ENCODE results near the gene CXCL5. TPM values are rescaled to one million over a fixed set of nuclear protein-coding genes. Genes with fewer than 3 reads are reported as not detected.
"Not testable (repeated sequence)": the region's sequence is repeated elsewhere in the genome, so short reads cannot be mapped to it uniquely, and the experiment has no call there.

CXCL5 gene
- polyA plus RNA-seq, 4 donors: 0.10 to 0.81 (median 0.14) TPM

DNA sequence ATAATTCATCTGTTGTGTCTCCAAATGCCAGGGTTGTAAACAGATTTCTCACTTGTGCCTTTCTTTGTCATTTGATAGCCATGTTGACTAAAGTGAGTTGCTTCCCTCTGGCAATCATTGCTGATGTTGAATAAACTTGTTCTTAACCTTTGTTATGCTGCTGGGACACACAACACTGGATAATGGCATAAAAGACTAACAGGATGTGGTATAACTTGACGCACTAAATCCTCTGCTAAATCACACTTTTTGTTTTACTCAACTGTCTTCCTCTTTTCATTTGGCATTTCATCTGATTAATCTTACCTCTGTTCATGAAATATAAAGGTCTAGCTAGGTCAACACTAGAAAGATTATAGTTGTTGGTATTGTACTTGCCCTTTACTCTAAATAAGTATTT lies 17.6 kb upstream of the CXCL5 start:
- no peak for DNase-seq (ENCODE audit: low read depth in 4 of 4, low spot score in 3 of 4)

DNA sequence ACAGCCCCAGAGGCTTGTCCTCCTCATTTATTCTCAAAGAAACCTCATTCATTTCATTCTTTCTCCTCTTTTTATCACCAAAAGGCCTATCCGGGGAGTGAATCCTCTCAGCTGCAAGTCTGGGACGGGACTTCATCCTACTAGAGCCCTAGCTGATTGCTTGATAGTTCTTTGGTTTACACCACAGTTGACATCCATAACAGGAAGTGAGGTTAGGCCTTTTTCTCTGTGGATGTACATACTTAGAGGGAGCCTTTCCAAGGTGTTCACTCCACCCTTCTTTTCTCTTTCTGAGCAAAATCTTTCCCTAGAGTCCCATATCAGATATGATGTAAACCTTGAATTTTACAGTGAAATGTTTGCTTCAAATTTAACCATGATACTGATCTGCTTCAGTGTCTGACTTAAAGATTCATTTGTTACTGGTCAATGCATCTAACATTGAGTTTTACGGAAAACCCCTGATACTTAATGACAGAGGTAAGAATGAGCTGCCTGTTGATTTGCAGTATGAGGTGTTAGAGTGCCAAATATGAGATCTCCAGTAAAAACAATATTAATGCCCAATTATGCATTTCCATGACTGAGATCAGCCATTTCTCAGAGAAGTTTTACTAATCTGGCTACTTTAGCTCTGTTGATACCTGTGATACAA lies 16.8 kb upstream of the CXCL5 start:
- DNase-seq (ENCODE audit: low read depth in 4 of 4, low spot score in 3 of 4): no peak

DNA sequence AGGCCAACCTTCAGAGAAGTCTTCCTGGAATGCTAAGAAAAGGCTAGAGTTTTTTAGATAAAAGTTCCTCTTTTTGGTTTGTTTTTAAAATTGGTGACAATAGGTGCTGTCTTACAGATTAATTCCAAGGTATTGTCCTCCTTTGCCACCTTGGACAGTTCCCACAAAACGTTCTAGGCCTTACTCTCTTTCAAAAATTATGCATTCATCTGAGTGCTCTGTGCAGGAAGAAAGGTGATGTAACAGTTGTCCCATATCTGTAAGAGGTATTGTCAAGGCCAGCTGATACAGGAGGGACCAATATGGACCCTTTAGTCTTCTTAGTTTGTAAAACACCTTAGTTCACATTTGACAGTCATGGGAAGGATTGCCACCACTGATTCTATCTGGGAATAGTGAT lies 15.9 kb upstream of the CXCL5 start:
- DNase-seq (ENCODE audit: low read depth in 4 of 4, low spot score in 3 of 4): no peak

DNA sequence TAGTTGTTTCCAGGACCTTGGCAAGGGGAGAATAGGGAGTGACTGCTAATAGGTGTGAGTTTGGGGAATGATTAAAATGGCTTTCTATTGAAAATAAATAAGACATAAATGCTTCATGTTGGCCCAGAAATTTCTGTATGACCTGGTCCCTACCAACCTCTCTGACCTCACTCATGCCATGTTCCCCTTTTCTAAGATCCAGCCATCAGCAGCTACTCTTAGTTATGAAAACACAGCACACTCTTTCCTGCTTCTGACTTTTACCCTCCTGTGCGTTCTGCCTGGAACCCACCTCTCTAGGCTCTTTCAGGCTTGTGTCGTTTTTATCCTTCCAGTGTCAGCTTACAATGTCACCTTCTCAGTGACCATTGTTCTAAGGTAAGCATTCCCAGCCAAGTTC lies 14.8 kb upstream of the CXCL5 start:
- no peak for DNase-seq (ENCODE audit: low read depth in 4 of 4, low spot score in 3 of 4)

DNA sequence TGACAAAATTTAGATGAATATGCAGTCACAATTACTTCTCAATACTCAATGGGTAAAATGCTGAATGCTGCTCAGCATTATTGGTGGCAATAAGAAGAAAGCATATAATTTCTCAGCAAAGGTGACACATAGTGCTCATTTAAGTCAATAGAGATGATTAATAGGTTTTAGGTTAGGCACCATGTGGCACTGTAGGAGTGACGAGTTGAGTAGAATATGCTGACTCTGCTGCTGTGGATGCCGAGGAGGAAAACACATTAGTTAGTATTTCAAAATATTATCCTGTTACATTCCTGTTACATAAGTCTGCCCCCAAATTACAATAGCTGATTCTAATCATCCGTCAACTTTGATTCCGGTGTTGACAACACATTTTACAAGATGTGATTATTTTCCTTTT lies 13.7 kb upstream of the CXCL5 start:
- no peak for DNase-seq (ENCODE audit: low read depth in 4 of 4, low spot score in 3 of 4)

DNA sequence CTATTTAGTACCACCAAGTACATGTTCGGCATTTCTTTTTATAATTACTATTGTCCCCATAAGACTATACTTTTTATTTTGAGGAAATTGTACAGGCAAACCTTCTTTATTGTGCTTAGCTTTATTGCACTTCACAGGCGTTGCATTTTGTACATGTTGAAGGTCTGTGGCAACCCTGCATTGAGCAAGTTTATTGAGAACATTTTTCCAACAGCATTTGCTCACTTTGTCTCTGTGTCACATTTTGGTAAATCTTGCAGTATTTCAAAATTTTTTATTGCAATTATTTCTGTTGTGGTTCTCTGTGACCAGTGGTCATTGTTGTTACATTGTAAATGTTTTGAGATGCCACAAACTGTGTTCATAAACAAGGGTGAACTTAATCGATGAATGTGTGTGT lies 10.8 kb upstream of the CXCL5 start:
- no peak for DNase-seq (ENCODE audit: low read depth in 4 of 4, low spot score in 3 of 4)

DNA sequence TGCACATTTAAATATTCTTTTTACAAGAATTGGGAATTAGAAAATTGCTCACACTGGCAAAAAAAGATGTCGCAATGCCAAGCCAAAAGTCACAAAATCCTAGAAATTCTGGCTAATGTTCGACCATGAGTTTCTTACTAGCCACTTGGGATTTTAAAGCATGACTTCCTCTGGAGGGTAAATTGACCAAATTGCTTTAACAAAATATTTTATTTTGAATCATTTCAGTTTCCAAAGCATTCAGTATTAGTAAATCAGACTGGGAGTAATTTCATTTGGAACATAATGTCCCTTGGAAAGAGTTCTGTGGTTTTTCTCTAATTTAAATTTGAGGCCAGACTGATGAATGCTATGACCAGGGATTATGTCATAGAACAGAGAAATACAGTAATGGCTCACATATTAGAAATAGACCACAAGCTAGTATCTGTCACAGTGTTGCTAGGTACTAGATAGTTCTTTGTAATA lies 7.6 kb upstream of the CXCL5 start:
- DNase-seq (ENCODE audit: low read depth in 4 of 4, low spot score in 3 of 4): no peak

DNA sequence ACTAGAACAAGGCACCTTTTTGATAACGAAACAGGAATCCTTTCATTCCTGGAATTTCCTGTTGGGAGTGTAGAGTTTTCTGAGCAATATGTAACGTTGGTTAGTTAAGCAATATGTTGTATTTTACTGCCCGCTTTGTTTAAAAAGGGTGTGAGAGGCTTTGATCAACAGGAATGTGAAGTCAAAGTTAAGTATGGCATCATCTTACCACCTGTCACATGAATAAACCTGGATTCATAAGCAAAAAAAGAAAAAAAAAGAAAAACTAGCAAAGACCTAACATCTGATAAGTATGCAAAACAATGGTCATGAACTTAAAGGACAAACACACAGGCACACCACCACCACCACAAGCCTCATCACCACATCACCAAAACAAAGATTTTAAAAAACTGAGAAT lies 7.1 kb upstream of the CXCL5 start:
- no peak for DNase-seq (ENCODE audit: low read depth in 4 of 4, low spot score in 3 of 4)

DNA sequence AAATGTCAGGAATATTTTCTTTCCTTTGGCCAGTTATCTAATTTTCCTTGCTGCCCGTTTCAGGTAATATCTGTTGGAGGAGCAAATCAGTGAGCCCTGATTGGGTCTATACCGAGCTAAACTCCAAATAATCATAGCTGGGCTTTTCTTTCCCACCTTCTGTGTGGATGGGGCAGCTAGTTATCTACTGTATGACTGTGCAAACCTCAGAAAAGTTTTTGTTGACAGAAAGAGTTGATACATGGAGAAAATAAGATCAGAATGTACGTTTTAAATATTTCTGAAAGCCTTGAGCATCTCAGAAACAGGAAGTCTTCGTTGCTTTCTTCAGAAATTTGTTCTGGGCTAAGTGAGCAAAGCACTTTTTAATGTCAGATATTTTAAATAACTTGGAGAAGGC lies 6.2 kb upstream of the CXCL5 start:
- no peak for DNase-seq (ENCODE audit: low read depth in 4 of 4, low spot score in 3 of 4)

DNA sequence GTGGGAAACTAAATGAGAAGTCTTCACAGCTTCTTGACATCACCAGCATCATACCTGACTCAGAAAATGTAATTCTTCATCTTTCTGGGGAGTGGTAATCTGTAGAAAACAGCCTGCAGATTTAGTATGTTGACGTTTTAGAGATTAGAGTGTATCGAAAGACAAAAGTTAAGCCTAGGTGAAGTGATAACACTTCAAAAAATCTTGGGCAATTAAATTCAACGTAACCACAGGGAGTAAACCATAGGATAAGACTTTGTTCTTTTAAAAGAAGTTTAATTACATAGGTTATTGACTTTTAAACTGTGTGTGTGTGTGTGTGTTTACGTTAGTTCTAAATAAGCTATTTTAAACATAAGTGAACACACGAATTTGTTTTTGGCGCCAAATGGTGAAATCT lies 1.8 kb upstream of the CXCL5 start:
- no peak for DNase-seq (ENCODE audit: low read depth in 4 of 4, low spot score in 3 of 4)

DNA sequence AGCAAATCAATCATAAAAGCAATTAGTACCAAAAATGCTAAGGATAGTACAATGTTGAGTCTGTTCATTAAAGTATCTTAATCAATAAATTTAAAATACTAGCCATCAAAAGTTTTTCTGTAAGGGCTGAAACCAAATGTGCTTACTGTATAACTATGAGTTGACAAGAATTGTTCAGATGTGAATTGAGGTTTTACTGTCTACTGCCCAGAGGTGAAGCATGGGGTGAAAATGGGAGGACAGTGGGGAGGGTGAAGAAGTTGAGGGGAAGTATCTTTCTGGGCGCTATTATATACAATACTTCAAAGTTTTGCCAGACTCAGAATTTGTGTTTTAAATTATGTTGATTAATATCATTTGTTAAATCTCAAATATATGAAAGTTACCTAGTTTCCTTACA lies 6.4 kb downstream of the CXCL5 start:
- no peak for DNase-seq (ENCODE audit: low read depth in 4 of 4, low spot score in 3 of 4)

DNA sequence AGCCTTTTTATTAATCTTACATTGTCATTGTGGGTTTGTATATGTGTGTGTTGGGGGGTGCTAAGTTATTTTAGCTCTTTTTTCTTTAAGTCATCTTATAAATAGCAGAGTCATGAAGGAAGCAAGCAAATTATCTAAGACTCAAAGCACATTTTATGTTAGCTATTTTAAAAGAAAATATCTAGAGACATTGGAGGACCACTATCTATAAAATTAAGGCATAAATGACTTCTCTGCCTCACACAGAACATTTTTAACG lies 6.8 kb downstream of the CXCL5 start:
- no peak for DNase-seq (ENCODE audit: low read depth in 4 of 4, low spot score in 3 of 4)

DNA sequence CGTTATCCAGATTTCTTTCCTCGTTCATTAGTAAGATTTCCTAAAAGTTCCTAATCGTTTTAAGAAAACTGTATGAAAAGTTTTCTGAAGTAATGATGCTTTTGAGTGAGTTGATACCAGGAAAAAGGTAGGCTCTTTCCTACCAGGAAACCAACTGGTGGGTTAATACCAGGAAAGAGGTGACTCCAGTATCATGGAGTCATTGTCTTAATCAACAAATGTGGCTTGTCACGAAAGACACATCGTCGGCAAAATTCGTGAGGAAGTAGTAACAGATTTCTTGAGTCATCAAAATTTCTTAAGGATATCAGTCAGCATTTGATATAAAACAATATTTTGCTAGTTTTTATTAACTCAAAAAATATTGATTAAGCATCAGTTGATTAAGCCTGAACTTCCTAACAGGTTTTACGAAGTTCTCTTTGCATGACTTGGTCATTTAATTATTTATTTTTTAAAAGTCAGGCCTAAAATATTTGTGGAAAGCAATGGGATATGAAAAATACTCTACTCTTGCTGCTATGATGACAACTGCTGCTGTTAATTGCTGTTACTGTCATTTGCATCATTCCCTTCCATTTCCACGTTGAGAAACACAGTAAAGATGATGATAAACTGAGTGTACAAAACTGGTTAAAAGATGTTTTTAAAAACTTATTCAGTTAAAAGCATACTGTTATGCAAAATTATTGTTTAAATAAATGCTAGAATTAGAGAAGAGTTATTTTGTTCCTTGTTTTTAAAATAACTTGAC lies 7.3 kb downstream of the CXCL5 start:
- no peak for DNase-seq (ENCODE audit: low read depth in 4 of 4, low spot score in 3 of 4)

DNA sequence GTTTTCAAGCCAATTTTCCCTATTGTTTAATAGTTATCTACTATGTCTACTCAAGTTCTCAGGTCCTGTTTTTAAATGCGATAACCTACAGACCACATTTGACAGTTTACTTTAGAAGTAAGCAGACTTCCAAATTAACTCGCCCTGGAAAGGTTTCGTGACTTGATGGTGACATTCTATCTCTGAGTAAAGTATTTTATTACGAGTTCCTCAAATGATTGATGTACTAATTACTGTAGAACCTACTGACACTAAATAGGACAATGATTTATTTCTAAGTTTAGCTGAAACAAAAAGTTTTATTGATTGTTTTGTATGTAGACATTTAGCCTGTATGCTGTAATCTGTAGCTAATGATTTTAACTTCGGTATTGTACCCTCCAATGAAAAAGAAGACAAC lies 8.5 kb downstream of the CXCL5 start:
- DNase-seq (ENCODE audit: low read depth in 4 of 4, low spot score in 3 of 4): no peak

DNA sequence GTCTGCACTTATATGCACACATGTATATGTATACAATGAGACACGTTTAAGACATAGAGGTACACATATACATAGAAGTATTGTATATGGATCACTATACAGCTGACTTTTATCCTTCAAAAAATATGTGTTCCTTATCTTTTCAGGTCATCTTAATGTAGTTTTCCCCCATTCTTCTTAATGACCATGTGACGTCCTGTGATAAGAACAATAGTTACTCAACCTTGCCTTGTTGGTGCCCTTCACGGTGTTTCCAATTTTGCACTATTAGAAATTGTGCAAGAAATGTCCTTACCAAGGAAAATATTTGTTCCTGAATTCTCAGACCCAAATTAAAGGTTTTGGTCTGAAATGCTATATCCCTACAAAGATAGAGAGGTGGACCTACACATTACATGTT lies 9.4 kb downstream of the CXCL5 start:
- no peak for DNase-seq (ENCODE audit: low read depth in 4 of 4, low spot score in 3 of 4)

DNA sequence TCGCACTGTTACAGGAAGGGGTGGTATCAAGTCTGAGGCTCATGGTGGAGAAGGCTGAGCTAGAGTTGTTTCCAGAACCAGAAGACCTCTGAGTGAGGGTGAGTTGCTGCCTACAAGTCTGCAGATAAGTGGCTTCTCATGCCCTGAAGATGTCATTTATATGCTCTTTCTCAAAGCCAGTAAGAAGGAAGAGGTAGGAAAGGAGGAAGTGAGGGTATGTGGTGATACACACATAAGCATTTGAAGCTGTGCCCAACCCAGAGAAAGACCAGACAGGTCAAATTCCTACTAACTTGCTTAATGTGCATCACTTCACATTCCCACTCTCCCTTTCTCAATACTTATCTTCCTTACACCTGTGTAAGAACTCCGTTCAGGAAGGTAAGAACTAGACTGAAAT lies 10.4 kb downstream of the CXCL5 start, which contains the start of gene PPBP:
TSS of gene PPBP (minus strand) at position 130 of the 400 bp plus-strand sequence. CDS start at position 43, 87 bp downstream.
- no peak for DNase-seq (ENCODE audit: low read depth in 4 of 4, low spot score in 3 of 4)

DNA sequence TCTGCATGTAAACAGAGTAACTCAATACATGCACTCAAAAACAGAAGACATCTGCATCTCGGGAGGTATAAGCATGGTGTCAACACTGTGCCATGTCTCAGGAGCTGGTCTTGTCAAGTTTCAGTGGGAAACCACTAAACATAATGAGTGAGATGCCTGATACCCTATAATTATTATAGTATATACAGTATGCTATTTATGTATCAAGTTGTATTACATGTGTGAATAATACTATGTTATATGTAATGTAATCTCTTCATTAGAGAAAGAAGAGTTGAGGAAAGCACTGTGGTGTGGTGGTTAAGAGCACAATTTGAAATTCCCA lies 13.0 kb downstream of the CXCL5 start:
- no peak for DNase-seq (ENCODE audit: low read depth in 4 of 4, low spot score in 3 of 4)

DNA sequence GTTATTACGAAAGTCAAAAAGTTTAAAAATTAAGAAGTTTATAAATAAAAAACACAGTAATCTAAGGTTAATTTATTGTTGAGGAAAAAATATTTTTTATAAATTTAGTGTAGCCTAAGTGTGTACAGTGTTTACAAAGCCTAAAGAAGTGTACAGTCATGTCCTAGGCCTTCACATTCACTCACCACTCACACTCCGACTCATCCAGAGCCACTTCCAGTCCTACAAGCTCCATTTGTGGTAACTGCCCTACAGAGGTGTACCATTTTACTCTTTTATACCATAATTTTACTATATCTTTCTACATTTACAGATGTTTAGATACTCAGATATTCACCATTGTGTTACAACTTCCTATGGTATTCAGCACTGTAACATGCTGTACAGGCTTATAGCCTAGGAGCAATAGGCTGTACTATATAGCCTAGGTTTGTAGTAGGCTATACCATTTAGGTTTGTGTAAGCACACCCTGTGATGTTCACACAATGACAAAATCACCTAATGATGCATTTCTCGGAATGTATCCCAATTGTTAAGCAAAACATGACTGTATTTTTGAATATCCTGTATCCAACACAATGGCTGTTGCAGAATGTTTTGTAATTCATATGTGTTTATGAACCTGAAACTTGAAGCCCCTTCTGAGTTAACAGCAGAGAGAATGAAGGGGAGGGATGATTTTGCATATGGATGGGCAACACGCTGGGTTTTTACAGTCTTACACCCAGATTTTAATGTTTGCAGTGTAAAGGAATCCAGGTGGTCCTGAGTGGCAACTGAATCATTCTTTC lies 13.5 kb downstream of the CXCL5 start:
- DNase-seq (ENCODE audit: low read depth in 4 of 4, low spot score in 3 of 4): no peak

DNA sequence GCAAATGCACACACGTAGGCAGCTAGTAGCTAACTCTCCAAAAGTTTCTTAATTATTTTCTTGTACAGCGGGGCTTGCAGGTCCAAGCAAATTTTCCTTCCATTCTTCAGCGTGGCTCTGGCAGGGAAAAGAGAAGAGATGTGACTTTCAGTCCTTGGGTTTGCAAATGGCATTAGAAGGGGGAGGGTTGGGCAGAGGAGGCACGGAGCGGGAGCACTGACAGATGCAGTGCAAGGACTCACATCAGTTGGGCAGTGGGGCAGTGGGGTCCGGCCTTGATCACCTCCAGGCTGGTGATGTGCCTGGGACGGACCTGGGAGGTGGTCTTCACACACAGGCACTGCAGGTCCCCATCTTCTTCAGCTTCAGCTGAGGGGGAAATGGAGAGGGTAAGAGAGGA lies 17.3 kb downstream of the CXCL5 start:
- DNase-seq (ENCODE audit: low read depth in 4 of 4, low spot score in 3 of 4): not testable (repeated sequence)

DNA sequence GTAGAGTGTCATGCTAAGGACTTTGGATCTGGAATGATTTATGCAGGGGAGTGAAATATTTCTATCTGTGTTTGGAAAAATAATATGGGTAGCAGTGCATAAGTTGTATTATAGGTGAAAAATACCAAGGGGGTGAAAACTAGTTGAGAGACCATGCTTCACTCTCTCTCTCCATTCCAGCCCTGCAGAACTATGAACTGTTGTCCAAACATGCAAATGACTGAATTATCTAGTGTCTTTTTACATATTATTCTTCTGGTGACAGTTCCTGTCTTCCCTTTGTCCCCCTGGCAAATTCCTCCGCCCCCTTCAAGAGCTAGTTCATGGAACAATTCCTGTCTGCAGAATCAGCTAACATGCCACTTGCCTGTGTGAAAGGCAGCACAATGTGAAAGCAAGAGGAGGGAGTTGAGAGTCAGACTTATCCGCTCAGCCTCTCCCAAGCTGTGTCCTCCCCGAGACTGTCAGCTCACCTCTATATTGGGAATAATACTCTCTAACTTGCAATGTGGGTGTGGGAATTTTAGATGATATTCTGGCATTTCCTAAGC lies 19.0 kb downstream of the CXCL5 start:
- no peak for DNase-seq (ENCODE audit: low read depth in 4 of 4, low spot score in 3 of 4)

DNA sequence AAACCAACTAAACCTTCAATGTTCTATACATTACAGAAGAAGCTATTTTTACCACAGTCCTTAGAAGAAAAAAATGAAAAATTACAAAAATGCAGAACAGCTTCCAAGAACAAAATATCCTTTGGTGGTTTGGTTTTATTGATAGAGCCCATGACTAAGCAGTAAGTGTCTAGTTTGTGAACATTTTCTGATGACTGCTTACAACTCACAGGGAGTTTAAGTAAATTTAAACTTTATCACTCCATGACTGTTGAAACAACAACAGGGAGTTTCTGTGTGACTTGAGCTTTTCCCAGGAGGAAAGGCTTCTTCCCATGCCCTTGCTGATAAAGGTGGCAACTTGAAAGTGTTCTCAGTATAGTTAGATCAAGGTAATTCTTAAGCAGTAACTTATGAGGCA lies 19.6 kb downstream of the CXCL5 start:
- DNase-seq (ENCODE audit: low read depth in 4 of 4, low spot score in 3 of 4): no peak

DNA sequence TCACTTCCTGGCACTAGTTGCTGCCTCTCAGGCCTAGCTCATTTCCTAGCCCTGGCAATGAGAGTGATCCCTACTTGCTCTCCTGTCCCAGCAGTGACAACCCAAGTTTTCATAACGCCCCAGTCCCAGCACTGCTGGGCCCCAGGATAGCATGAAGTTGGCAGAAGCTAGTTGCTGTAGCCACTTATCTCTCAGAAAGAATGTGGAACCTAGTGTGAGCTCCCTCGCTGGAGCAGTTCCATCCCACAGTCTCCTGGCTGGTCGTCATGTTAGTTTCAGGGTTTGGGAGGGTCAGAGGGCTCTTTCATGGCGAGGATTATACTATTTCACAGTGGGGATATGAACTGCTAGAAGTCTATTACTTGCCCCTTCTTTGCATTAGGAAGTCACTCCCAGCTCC lies 21.8 kb downstream of the CXCL5 start:
- no peak for DNase-seq (ENCODE audit: low read depth in 4 of 4, low spot score in 3 of 4)
